ENCODE measurements around the gene HSPA1L.

GRCh38 chr6:31778193-31778592 lies 36.9 kb downstream of the HSPA1L start:
- TF ChIP-seq, protein P1, sequence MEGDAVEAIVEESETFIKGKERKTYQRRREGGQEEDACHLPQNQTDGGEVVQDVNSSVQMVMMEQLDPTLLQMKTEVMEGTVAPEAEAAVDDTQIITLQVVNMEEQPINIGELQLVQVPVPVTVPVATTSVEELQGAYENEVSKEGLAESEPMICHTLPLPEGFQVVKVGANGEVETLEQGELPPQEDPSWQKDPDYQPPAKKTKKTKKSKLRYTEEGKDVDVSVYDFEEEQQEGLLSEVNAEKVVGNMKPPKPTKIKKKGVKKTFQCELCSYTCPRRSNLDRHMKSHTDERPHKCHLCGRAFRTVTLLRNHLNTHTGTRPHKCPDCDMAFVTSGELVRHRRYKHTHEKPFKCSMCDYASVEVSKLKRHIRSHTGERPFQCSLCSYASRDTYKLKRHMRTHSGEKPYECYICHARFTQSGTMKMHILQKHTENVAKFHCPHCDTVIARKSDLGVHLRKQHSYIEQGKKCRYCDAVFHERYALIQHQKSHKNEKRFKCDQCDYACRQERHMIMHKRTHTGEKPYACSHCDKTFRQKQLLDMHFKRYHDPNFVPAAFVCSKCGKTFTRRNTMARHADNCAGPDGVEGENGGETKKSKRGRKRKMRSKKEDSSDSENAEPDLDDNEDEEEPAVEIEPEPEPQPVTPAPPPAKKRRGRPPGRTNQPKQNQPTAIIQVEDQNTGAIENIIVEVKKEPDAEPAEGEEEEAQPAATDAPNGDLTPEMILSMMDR (IDR thresholded peaks at IDR 0.05; ENCODE audit: insufficient read depth, low read depth, low read length): no peak
- no peak for TF ChIP-seq EZH2 (IDR thresholded peaks at IDR 0.05; ENCODE audit: insufficient read depth, low read length)

Data from astrocyte (in vitro differentiated cells and primary cell).